Measurements from ENCODE around the gene TRMT112. TPM values are rescaled to one million over a fixed set of nuclear protein-coding genes. Genes with fewer than 3 reads are reported as not detected.

TRMT112 gene
- total and polyA plus RNA-seq, 10 of the 15 experiments (the other 5 are each of a cell fraction or from before 2014, with no cell fraction given), result 212 to 455 (median 308) TPM

DNA sequence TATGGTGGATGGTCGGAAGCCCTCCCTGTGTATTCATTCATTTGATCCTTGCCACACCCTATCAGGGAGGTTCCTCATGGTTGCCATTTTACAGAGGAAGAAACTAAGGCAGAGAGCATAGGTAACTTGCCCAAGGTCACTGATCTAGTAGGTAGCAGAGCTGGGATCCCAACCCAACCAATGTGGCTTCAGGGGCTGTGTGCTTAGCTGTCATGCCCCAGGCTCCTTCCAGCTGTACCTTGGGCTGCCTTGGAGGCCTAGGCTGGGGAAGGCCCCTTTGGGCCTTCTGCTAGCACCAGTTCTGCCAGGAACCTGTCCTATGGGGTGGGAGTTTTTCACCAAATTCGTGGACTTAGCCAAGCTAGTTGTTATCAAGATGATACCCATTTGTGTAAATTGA is 41.5 kb downstream of the TRMT112 start:
- H3K4me3 ChIP-seq, result no peak overlapping the region
- ChIA-PET RAD21 (ENCODE audit: unreplicated experiment) (no interaction called here), CTCF (interaction anchor here (2.0 to 3.5 kb wide), 2 partner anchors 25 to 29 kb away, joined by 8 to 10 read pairs; no protein-coding TSS in a partner anchor), POLR2A (interaction anchor here (0.8 kb wide), 1 partner anchor 35 kb away, joined by 3 read pairs; the partner anchor contains the start of gene FKBP2), SMC1A (ENCODE audit: uncharacterized antibody, unreplicated experiment) (interaction anchor here (1.3 kb wide), 1 partner anchor 42 kb away, joined by 3 read pairs; the partner anchor contains the start of genes PRDX5 and TRMT112)
- H3K4me2 ChIP-seq (ENCODE audit: control insufficient read depth, insufficient read depth), result no peak overlapping the region
- no peak overlapping the region for H2AFZ ChIP-seq (ENCODE audit: control insufficient read depth, low read depth, low read length)
- no peak for ATAC-seq
- intact Hi-C loops (cut with micrococcal nuclease; ENCODE audit: unreplicated experiment) (no loop called here), in situ Hi-C loops (cut with MboI) (no loop called here)
- TF ChIP-seq ZNF622 (IDR thresholded peaks at IDR 0.05) (no peak), ETV6 (conservative IDR thresholded peaks at IDR 0.05 in 1 of 2, IDR thresholded peaks at IDR 0.05 in 1 of 2; ENCODE audit: borderline replicate concordance in 1 of 2, low read depth in 1 of 2) (no peak), TCF12 (IDR thresholded peaks at IDR 0.05; ENCODE audit: low read depth, low read length) (no peak), ZNF384 (IDR thresholded peaks at IDR 0.05; ENCODE audit: borderline replicate concordance, low read depth, low read length) (no peak), KAT2A (conservative IDR thresholded peaks at IDR 0.05; ENCODE audit: control insufficient read depth, low read depth, low read length) (no peak), CREM (IDR thresholded peaks at IDR 0.05; ENCODE audit: low read depth) (no peak), SMC3 (IDR thresholded peaks at IDR 0.05; ENCODE audit: borderline replicate concordance, low read length) (no peak)
- TF ChIP-seq, protein P1, sequence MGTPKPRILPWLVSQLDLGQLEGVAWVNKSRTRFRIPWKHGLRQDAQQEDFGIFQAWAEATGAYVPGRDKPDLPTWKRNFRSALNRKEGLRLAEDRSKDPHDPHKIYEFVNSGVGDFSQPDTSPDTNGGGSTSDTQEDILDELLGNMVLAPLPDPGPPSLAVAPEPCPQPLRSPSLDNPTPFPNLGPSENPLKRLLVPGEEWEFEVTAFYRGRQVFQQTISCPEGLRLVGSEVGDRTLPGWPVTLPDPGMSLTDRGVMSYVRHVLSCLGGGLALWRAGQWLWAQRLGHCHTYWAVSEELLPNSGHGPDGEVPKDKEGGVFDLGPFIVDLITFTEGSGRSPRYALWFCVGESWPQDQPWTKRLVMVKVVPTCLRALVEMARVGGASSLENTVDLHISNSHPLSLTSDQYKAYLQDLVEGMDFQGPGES (IDR thresholded peaks at IDR 0.05), result no peak
- TF ChIP-seq, protein P2, sequence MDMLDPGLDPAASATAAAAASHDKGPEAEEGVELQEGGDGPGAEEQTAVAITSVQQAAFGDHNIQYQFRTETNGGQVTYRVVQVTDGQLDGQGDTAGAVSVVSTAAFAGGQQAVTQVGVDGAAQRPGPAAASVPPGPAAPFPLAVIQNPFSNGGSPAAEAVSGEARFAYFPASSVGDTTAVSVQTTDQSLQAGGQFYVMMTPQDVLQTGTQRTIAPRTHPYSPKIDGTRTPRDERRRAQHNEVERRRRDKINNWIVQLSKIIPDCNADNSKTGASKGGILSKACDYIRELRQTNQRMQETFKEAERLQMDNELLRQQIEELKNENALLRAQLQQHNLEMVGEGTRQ (IDR thresholded peaks at IDR 0.05; ENCODE audit: borderline replicate concordance, low read depth, low read length), result no peak
- 0 out of 2 replicates have a peak, but pooled peaks cover 2% of the 10 kb centered on the region for H3K4me1 ChIP-seq (ENCODE audit: control insufficient read depth, insufficient read depth, low read length)
- no peaks in the 10 kb centered on the region; the same call in 1 of the 2 replicates for H4K20me1 ChIP-seq (ENCODE audit: control insufficient read depth, insufficient read depth)
- H3K9me3 ChIP-seq (replicated peaks; ENCODE audit: control insufficient read depth, insufficient read depth, low read length), result no peaks in the 10 kb centered on the region
- H3K36me3 ChIP-seq (ENCODE audit: control insufficient read depth in 2 of 2, insufficient read depth in 2 of 2, low read length in 1 of 2), result peaks cover 0 to 3% of the 10 kb centered on the region in 2 experiments; a peak in 1 of 4 replicates
- WGBS (ENCODE audit: insufficient coverage, insufficient replicate concordance, low lambda C conversion rate, missing lambda C conversion rate), result 87% methylated on average over 2 of the region's 2 CpGs
- H3K9ac ChIP-seq (ENCODE audit: control insufficient read depth, insufficient read depth, low read length), result no peak overlapping the region
- no TSS peak for BruUV-seq (replicated peaks)
- no peak for DNase-seq (ENCODE audit: low read depth, low spot score)
- no peak for FAIRE-seq
- H3K27ac ChIP-seq (ENCODE audit: control insufficient read depth, insufficient read depth), result no peak overlapping the region
- H3K79me2 ChIP-seq (ENCODE audit: control insufficient read depth, insufficient read depth, low read length), result peaks cover 10% of the 10 kb centered on the region
- no peaks in the 10 kb centered on the region for H3K27me3 ChIP-seq (replicated peaks in 1 of 2; ENCODE audit: control insufficient read depth in 2 of 2, insufficient read depth in 2 of 2, low read length in 1 of 2)

Data from GM12878 (cell line).